ENCODE data around the gene LRP10.
"Not testable (repeated sequence)": the region's sequence is repeated elsewhere in the genome, so short reads cannot be mapped to it uniquely, and the experiment has no call there.

Gene LRP10

GRCh38 chr14:22887260-22887989, 15.9 kb downstream of the LRP10 start:
- DNase-seq = peak; percentile 19 to 58

GRCh38 chr14:22887990-22888378, 16.4 kb downstream of the LRP10 start:
- no peak for DNase-seq

GRCh38 chr14:22888662-22889061, 17.1 kb downstream of the LRP10 start:
- no peak for DNase-seq

GRCh38 chr14:22890416-22890815, 18.9 kb downstream of the LRP10 start:
- no peak for DNase-seq

- DNase-seq = no peak
Measured at GRCh38 chr14:22892488-22892887, 20.9 kb downstream of the LRP10 start.

- no peak for DNase-seq
Measured at GRCh38 chr14:22893706-22894105, 22.2 kb downstream of the LRP10 start.

GRCh38 chr14:22895402-22895801, 23.9 kb downstream of the LRP10 start:
- no peak for DNase-seq

GRCh38 chr14:22896356-22896755, 24.8 kb downstream of the LRP10 start:
- DNase-seq = peak in 1 of 2 experiments; percentile 27

- DNase-seq = no peak
Measured at GRCh38 chr14:22896760-22897159, 25.2 kb downstream of the LRP10 start.

GRCh38 chr14:22897357-22897756, 25.8 kb downstream of the LRP10 start:
- DNase-seq = no peak

- no peak for DNase-seq
Measured at GRCh38 chr14:22898302-22899090, 27.0 kb downstream of the LRP10 start.

GRCh38 chr14:22900081-22900799, 28.7 kb downstream of the LRP10 start:
- peak; percentile 38 to 44 for DNase-seq

- no peak for DNase-seq
Measured at GRCh38 chr14:22901799-22902198, 30.3 kb downstream of the LRP10 start.

GRCh38 chr14:22903742-22904087, 32.2 kb downstream of the LRP10 start:
- DNase-seq = no peak

GRCh38 chr14:22905627-22906026, 34.1 kb downstream of the LRP10 start:
- no peak for DNase-seq

- DNase-seq = no peak
Measured at GRCh38 chr14:22906073-22906472, 34.5 kb downstream of the LRP10 start.

GRCh38 chr14:22907429-22907828, 35.9 kb downstream of the LRP10 start:
- DNase-seq = no peak

GRCh38 chr14:22908601-22909000, 37.1 kb downstream of the LRP10 start:
- no peak for DNase-seq

GRCh38 chr14:22910916-22911315, 39.4 kb downstream of the LRP10 start:
- DNase-seq = no peak

GRCh38 chr14:22914836-22915235, 43.3 kb downstream of the LRP10 start:
- DNase-seq = not testable (repeated sequence)

GRCh38 chr14:22915886-22916521, 44.5 kb downstream of the LRP10 start:
- no peak for DNase-seq

GRCh38 chr14:22918804-22919600, 47.5 kb downstream of the LRP10 start, which contains the start of gene RBM23:
TSS of gene RBM23 (minus strand) at chr14:22919149.
- DNase-seq = peak; percentile 100

Data from NCI-H446 (cell line).